Calu3 (cell line): ENCODE measurements around the gene TMEM60. TPM values are rescaled to one million over a fixed set of nuclear protein-coding genes. Genes with fewer than 3 reads are reported as not detected.
A peak's percentile ranks its signal among the peaks of the same experiment; 100 is the strongest.

Experiments used
- BruUV-seq: library from RNA; stranded (reverse); fragments of 400-500 nt; replicated peaks from 2 replicates; lab custom pipeline; 2021; lab: Mats Ljungman, UMichigan
- CTCF ChIA-PET: fragments of 300-600 bp; sonication (Branson Sonifier 250); formaldehyde crosslinking; loops from one replicate; lab custom pipeline; 2022; ENCODE audit warnings: antibody characterized with exemption; lab: Charles Lee
- DNase-seq: peaks from one replicate; pipeline ENCODE4 v3.0.0; 2022
- H3K27ac Mint-ChIP-seq: one replicate; pipeline ENCODE4 v1.8.0; 2022; ENCODE audit warnings: mixed read lengths; ENCODE audit not compliant: unreplicated experiment
- H3K27me3 Mint-ChIP-seq: one replicate; pipeline ENCODE4 v1.8.0; 2022; ENCODE audit warnings: mixed read lengths; ENCODE audit not compliant: unreplicated experiment
- H3K36me3 Mint-ChIP-seq: one replicate; pipeline ENCODE4 v1.8.0; 2022; ENCODE audit warnings: mild to moderate bottlenecking, moderate library complexity, mixed read lengths; ENCODE audit not compliant: insufficient read depth, unreplicated experiment
- H3K4me1 Mint-ChIP-seq: one replicate; pipeline ENCODE4 v1.8.0; 2022; ENCODE audit warnings: mild to moderate bottlenecking, low read depth, mixed read lengths; ENCODE audit not compliant: unreplicated experiment
- H3K4me3 Mint-ChIP-seq: one replicate; pipeline ENCODE4 v1.8.0; 2022; ENCODE audit warnings: mild to moderate bottlenecking, low read depth, moderate library complexity, mixed read lengths; ENCODE audit not compliant: unreplicated experiment
- H3K9me3 Mint-ChIP-seq: one replicate; pipeline ENCODE4 v1.8.0; 2022; ENCODE audit warnings: low read depth, mixed read lengths; ENCODE audit not compliant: unreplicated experiment
- CTCF ChIP-seq: fragments of 200-600 bp; IDR thresholded peaks from one replicate; pipeline ENCODE4 v1.8.0; 2022; ENCODE audit warnings: antibody characterized with exemption; ENCODE audit not compliant: unreplicated experiment
- intact Hi-C: fragments of 100-400 bp; cut with micrococcal nuclease; formaldehyde crosslinking; loops from one replicate; pipeline ENCODE4 v1.10.0; 2022; ENCODE audit not compliant: unreplicated experiment
- total RNA-seq: library from RNA; stranded (reverse); gene quantifications from 2 replicates; pipeline ENCODE4 v1.2.3, GENCODE V29; 2022

TMEM60 gene
- total RNA-seq, 1 experiment from 2014 or later = 9.6 TPM

- CTCF ChIA-PET = interaction anchor here (0.6 to 1.2 kb wide), 2 partner anchors 63 to 80 kb away, joined by 3 to 4 read pairs; no protein-coding TSS in a partner anchor
- no peak for TF ChIP-seq CTCF
- intact Hi-C loops = no loop called here
- Mint-ChIP-seq H3K27ac (peak overlapping the region; percentile 28), H3K4me1 (peaks cover 23% of the 10 kb centered on the region), H3K27me3 (no peaks in the 10 kb centered on the region), H3K36me3 (no peaks in the 10 kb centered on the region), H3K4me3 (peak overlapping the region; percentile 36), H3K9me3 (no peaks in the 10 kb centered on the region)
- BruUV-seq = no TSS peak
- DNase-seq = no peak
Measured at GRCh38 chr7:77765906-77766800, 32.1 kb downstream of the TMEM60 start.

GRCh38 chr7:77765481-77765880 lies 32.8 kb downstream of the TMEM60 start:
- no TSS peak for BruUV-seq
- no peaks in the 10 kb centered on the region for H3K27me3 Mint-ChIP-seq
- no peaks in the 10 kb centered on the region for H3K9me3 Mint-ChIP-seq
- TF ChIP-seq CTCF = no peak
- H3K36me3 Mint-ChIP-seq = no peaks in the 10 kb centered on the region
- peaks cover 23% of the 10 kb centered on the region for H3K4me1 Mint-ChIP-seq
- no peak for DNase-seq
- intact Hi-C loops = no loop called here
- peak overlapping the region; percentile 5 for H3K27ac Mint-ChIP-seq
- no peak overlapping the region for H3K4me3 Mint-ChIP-seq
- CTCF ChIA-PET = no interaction called here

GRCh38 chr7:77760809-77761453 lies 37.3 kb downstream of the TMEM60 start:
- no peak for TF ChIP-seq CTCF
- Mint-ChIP-seq H3K27ac (peak overlapping the region; percentile 47), H3K27me3 (no peaks in the 10 kb centered on the region), H3K9me3 (no peaks in the 10 kb centered on the region), H3K4me3 (peak overlapping the region; percentile 24), H3K36me3 (no peaks in the 10 kb centered on the region), H3K4me1 (peaks cover 8% of the 10 kb centered on the region)
- no peak for DNase-seq
- intact Hi-C loops = loop anchor here (5.0 kb wide), 1 partner anchor 64 kb away; the partner anchor contains the start of gene RSBN1L
- BruUV-seq = no TSS peak
- CTCF ChIA-PET = no interaction called here

GRCh38 chr7:77759294-77759889 lies 38.8 kb downstream of the TMEM60 start:
- no peaks in the 10 kb centered on the region for H3K27me3 Mint-ChIP-seq
- CTCF ChIA-PET = interaction anchor here (0.9 to 1.0 kb wide), 2 partner anchors 101 to 108 kb away, joined by 3 read pairs; no protein-coding TSS in a partner anchor
- H3K36me3 Mint-ChIP-seq = no peaks in the 10 kb centered on the region
- intact Hi-C loops = loop anchor here (1.0 to 5.0 kb wide), 2 partner anchors 82 to 101 kb away; no protein-coding TSS in a partner anchor
- no peaks in the 10 kb centered on the region for H3K4me1 Mint-ChIP-seq
- DNase-seq = peak; percentile 72
- no TSS peak for BruUV-seq
- TF ChIP-seq CTCF = peak; percentile 30
- H3K27ac Mint-ChIP-seq = no peak overlapping the region
- H3K4me3 Mint-ChIP-seq = no peak overlapping the region
- H3K9me3 Mint-ChIP-seq = no peaks in the 10 kb centered on the region
